T-helper 2 cell treated with Interferon-gamma antibody and Interleukin-4, amounts not matched to agents 5 μg/mL and 100 μg/mL, for 36 hours (primary cell): Measurements from ENCODE around the gene PIK3CB.

ENCODE experiments used
- DNase-seq: peaks from one replicate; pipeline ENCODE4 v3.0.0; 2021; ENCODE audit warnings: low spot score
- H3K27ac Mint-ChIP-seq: one replicate; pipeline ENCODE4 v1.8.0; 2021; ENCODE audit warnings: mild to moderate bottlenecking, mixed read lengths
- H3K27me3 Mint-ChIP-seq: one replicate; pipeline ENCODE4 v1.8.0; 2021; ENCODE audit warnings: low read depth, mixed read lengths
- H3K36me3 Mint-ChIP-seq: one replicate; pipeline ENCODE4 v1.8.0; 2021; ENCODE audit warnings: low read depth, mixed read lengths
- H3K4me1 Mint-ChIP-seq: one replicate; pipeline ENCODE4 v1.8.0; 2021; ENCODE audit warnings: low read depth, mixed read lengths
- H3K4me3 Mint-ChIP-seq: one replicate; pipeline ENCODE4 v1.8.0; 2022; ENCODE audit warnings: mild to moderate bottlenecking, moderate library complexity, mixed read lengths
- H3K9me3 Mint-ChIP-seq: one replicate; pipeline ENCODE4 v1.8.0; 2021; ENCODE audit warnings: mixed read lengths

The PIK3CB gene

DNA sequence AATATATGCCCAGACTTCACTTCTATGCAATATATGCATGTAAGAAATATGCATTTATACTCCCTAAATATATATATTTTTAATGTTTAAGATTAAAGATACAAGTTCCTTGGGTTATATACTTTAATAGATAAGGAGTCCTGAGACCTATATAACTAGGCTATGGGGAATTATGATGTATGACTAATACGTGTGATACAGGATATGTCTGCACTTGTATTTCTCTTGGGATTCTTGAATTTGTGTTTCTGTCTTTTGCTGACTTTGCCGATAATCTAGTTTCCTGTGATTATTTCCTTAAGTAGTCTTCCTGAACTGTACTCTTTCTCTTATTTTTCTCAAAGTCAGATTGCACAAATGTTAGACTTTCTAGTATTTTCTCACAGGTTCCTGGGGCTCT is 109.6 kb downstream of the PIK3CB start:
- Mint-ChIP-seq H3K36me3 (peaks cover 4% of the 10 kb centered on the region), H3K27me3 (no peaks in the 10 kb centered on the region), H3K9me3 (no peaks in the 10 kb centered on the region), H3K4me1 (peaks cover 10% of the 10 kb centered on the region), H3K27ac (no peak overlapping the region), H3K4me3 (no peak overlapping the region)
- no peak for DNase-seq

DNA sequence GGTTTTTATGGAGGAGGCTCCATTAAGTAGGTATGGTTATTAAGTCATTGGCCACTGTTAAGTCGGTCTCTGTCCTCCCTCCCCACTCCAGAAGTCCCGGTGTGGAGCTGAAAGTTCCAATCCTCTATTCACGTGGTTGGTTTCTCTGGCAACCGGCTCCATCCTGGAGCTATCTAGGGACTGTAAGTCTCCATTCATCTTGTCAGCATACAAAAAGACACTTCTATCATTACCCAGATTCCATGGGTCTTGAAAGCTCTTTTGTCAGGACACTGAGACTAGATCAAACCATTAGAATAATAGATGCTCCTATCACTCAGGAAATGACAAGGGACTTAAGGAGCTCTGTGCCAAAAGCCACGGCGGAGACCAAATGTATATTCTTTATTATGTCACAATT is 110.3 kb downstream of the PIK3CB start:
- no peak overlapping the region for H3K4me3 Mint-ChIP-seq
- H3K27ac Mint-ChIP-seq: no peak overlapping the region
- peaks cover 10% of the 10 kb centered on the region for H3K4me1 Mint-ChIP-seq
- peaks cover 8% of the 10 kb centered on the region for H3K36me3 Mint-ChIP-seq
- no peaks in the 10 kb centered on the region for H3K27me3 Mint-ChIP-seq
- no peak for DNase-seq
- no peaks in the 10 kb centered on the region for H3K9me3 Mint-ChIP-seq

DNA sequence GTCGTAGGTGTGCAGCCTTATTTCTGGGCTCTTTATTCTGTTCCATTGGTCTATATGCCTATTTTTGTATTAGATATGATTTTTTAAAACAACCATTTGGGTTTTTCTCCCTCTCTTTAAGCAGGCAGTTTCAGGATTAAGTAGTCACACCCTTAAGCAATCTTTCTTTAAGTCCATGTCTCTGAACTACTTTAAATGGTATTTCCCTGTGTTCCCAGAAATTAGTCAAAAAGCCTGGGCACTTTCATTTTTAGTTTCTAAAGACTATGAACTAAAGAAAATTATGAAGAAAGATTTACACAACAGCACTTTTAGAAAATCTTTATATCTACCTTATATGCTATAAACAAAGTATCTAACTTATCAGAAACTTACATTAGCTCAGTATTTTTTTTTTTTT is 115.9 kb downstream of the PIK3CB start:
- Mint-ChIP-seq H3K9me3 (no peaks in the 10 kb centered on the region), H3K27ac (no peak overlapping the region), H3K4me1 (peaks cover 5% of the 10 kb centered on the region), H3K4me3 (no peak overlapping the region), H3K36me3 (peaks cover 16% of the 10 kb centered on the region), H3K27me3 (no peaks in the 10 kb centered on the region)
- DNase-seq: no peak

DNA sequence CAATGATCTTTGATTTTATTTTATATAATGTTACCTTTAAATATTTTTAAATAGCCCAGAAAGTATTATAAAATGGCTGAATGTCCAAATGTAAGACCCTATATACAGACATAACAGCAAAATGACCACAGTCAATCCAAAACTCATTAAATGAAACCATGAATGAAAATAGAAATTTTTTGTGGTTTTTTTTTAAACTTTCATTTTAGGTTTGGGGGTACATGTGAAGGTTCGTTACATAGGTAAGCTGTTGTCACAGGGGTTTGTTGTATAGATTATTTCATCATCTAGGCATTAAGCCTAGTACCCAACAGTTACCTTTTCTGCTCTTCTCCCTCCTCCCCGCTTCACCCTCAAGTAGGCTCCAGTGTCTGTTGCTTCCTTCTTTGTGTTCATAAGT is 117.4 kb downstream of the PIK3CB start:
- Mint-ChIP-seq H3K36me3 (peaks cover 18% of the 10 kb centered on the region), H3K9me3 (no peaks in the 10 kb centered on the region), H3K4me3 (no peak overlapping the region), H3K27ac (no peak overlapping the region), H3K4me1 (peaks cover 5% of the 10 kb centered on the region), H3K27me3 (no peaks in the 10 kb centered on the region)
- no peak for DNase-seq

DNA sequence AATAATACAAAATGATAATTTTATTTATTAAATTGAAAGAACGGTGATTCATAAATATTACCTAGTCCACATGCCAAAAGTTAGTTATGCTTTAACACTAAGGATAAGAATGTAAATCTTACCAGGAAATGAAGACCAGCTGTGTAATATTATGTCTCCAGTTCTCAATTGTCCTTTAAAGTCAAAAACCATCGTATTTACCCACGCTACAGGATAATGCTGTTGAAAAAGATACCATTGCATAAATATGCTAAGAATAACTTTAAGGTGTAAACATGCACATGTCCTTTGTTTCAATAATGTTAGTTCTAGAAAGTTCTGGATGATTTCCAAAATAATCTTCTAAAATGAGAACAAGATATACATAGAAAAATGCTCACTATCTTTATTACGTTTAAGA is 122.6 kb downstream of the PIK3CB start:
- peaks cover 6% of the 10 kb centered on the region for H3K36me3 Mint-ChIP-seq
- H3K4me3 Mint-ChIP-seq: no peak overlapping the region
- no peaks in the 10 kb centered on the region for H3K9me3 Mint-ChIP-seq
- no peak for DNase-seq
- H3K4me1 Mint-ChIP-seq: no peaks in the 10 kb centered on the region
- H3K27ac Mint-ChIP-seq: no peak overlapping the region
- H3K27me3 Mint-ChIP-seq: no peaks in the 10 kb centered on the region

DNA sequence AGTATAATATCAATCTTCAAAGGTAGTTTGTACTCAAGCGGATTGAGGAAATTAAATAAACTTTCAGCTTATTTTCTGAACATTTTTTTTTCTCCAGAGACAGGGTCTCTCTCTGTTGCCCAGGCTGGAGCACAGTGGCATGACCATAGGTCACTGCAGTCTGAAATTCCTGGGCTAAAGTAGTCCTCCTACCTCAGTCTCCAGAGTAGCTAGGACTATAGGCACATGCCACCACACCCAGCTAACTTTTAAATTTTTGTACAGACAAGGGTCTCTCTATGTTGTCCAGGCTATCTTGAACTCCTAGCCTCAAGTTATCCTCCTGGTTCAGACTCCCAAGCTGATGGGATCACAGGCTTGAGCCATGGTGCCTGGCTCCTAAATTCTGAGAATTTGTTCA is 129.1 kb downstream of the PIK3CB start:
- H3K27me3 Mint-ChIP-seq: no peaks in the 10 kb centered on the region
- H3K4me3 Mint-ChIP-seq: no peak overlapping the region
- peaks cover 4% of the 10 kb centered on the region for H3K36me3 Mint-ChIP-seq
- H3K27ac Mint-ChIP-seq: no peak overlapping the region
- H3K4me1 Mint-ChIP-seq: no peaks in the 10 kb centered on the region
- no peaks in the 10 kb centered on the region for H3K9me3 Mint-ChIP-seq
- no peak for DNase-seq

DNA sequence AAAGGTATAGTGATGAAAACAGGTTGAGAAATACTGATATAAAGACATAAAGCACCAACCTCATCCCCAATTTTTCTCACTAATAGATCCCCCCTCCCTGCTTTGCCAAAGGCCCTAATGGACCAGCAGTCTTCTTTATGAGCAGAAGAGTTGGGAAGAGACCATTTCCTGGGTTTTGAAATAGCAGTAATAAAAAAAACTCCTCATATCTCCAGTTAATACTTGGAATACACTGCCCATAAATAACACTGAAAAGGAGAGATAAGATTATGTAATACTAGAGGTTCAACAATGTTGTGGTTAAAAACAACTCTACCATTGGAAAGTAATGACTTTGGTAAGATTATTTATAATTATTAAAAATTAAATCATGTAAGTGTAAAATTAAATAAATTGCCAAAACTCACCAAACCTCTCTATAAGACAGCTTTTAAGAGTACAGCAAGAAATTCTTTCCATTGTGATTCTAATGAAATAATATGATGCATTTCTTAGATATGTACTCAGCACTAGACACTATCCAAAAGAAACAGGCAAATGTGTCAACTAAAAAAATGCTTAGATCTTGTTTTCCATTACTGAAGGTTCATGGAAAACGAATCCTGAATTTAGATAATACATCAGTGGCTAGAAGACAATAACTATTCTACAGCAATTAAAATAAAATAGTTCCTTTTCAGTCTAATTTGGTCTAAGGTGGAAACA is 137.9 kb downstream of the PIK3CB start:
- H3K9me3 Mint-ChIP-seq: no peaks in the 10 kb centered on the region
- H3K27ac Mint-ChIP-seq: no peak overlapping the region
- peaks cover 2% of the 10 kb centered on the region for H3K36me3 Mint-ChIP-seq
- no peak overlapping the region for H3K4me3 Mint-ChIP-seq
- DNase-seq: no peak
- no peaks in the 10 kb centered on the region for H3K4me1 Mint-ChIP-seq
- H3K27me3 Mint-ChIP-seq: no peaks in the 10 kb centered on the region

DNA sequence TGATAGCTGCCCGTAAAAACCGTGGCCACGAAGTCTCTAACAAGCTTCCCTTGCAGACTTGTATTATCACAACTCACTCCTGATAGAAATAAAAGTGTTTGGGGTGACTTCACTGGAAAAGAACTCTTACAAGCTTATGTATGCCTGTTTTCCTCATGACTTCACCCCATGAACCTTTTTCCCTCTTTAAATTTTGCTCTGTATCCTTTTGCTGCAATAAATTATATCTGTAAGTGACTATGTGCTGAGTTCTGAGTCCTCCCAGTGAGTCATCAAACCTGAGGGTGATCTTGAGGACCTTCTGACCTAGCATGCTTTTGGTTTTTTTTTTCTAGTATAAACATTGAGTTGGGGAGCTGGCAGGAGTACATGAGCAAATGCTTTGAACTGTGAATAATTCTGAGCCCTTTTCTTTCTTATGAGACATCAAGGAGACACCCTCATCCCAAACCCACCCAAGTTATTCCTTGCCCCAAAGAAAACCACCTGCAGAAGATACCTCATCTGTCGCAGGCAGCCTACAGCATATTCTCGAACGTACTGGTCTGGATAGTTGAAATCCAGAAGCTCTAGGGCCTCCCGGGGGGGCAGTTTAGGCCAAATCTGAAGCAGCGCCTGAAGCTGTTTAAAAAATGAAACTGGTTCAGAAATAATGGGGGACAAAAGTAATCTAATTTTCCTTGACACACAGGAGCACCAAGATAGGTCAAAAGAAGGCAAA is 140.3 kb downstream of the PIK3CB start:
- DNase-seq: no peak
- Mint-ChIP-seq H3K9me3 (no peaks in the 10 kb centered on the region), H3K36me3 (no peaks in the 10 kb centered on the region), H3K27ac (no peak overlapping the region), H3K27me3 (no peaks in the 10 kb centered on the region), H3K4me1 (no peaks in the 10 kb centered on the region), H3K4me3 (no peak overlapping the region)

DNA sequence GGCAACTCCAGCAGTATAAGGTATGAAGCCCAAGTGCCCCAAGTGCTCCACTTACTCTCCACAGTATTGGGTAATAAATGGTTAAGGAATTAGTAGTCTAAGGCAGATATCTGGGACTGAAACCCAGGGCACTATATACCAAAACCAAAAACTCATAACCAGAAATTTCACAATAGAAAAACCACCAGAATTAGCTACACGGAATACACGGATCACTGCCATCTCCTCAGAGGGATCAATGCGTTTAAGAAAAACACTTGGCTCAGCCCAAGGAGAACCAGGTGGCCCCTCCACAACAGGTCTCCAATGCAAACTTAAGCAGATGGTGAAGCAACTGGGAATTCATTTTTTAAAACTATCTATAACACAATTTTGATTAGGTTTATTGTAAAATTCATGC is 142.6 kb downstream of the PIK3CB start:
- Mint-ChIP-seq H3K27me3 (no peaks in the 10 kb centered on the region), H3K4me1 (peaks cover 7% of the 10 kb centered on the region), H3K4me3 (no peak overlapping the region), H3K9me3 (no peaks in the 10 kb centered on the region), H3K36me3 (peaks cover 3% of the 10 kb centered on the region), H3K27ac (no peak overlapping the region)
- no peak for DNase-seq

DNA sequence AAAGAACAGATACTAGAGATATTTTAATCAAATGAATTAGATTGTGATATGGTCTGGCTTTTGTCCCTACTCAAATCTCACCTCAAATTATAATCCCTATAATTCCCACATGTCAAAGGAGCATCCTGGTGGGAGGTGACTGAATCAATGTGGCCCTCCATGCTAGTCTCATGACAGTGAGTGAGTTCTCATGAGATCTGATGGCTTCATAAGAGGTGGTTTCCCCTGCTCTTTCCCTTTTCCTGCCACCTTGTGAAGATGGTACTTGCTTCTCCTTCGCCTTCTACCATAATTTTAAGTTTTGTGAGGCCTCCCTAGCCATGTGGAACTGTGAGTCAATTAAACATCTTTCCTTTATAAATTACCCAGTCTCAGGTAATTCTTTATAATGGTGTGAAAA is 143.4 kb downstream of the PIK3CB start:
- H3K4me1 Mint-ChIP-seq: peaks cover 14% of the 10 kb centered on the region
- DNase-seq: no peak
- H3K27ac Mint-ChIP-seq: no peak overlapping the region
- H3K4me3 Mint-ChIP-seq: no peak overlapping the region
- H3K9me3 Mint-ChIP-seq: no peaks in the 10 kb centered on the region
- H3K36me3 Mint-ChIP-seq: peaks cover 6% of the 10 kb centered on the region
- no peaks in the 10 kb centered on the region for H3K27me3 Mint-ChIP-seq

DNA sequence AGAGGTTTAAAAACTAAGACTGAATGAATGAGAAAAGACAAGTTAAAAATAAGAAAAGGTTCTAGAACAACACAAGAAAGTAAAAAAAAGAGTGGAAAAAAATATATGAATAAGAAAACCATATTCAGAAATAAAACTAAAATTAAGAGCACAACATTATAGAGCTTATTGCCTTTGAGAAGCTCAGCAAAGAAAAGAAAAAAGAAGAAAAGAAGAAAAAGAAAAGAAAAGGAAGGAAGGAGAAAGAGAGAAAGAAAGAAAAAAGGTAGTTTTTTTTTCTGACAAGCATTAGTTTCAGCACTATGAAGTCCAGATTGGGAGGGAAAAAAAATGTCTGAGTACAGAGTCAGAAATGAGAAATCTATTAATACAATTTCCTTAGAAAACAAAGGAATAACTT is 144.7 kb downstream of the PIK3CB start:
- no peaks in the 10 kb centered on the region for H3K27me3 Mint-ChIP-seq
- no peak overlapping the region for H3K27ac Mint-ChIP-seq
- H3K36me3 Mint-ChIP-seq: peaks cover 6% of the 10 kb centered on the region
- no peaks in the 10 kb centered on the region for H3K9me3 Mint-ChIP-seq
- DNase-seq: no peak
- peaks cover 14% of the 10 kb centered on the region for H3K4me1 Mint-ChIP-seq
- H3K4me3 Mint-ChIP-seq: no peak overlapping the region

DNA sequence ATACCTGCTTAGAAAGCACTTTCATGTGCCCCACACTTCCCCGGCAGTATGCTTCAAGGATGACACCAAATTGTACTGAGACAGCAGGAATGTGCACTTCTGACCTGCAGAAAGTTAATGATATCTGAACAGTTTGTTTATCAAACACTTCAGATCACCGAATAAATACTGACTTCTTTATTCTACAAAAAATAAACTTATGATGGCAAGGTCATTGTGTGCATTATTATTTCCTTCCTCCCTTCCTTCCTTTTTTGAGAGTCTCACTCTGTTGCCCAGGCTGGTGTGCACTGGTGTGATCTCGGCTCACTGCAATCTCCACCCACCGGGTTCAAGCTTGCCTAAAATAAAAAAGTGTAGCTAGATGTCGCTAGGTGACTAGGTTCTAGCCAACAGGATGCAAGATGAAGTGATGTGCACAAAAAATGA is 145.8 kb downstream of the PIK3CB start:
- Mint-ChIP-seq H3K4me1 (peaks cover 14% of the 10 kb centered on the region), H3K36me3 (peaks cover 6% of the 10 kb centered on the region), H3K4me3 (no peak overlapping the region), H3K27ac (no peak overlapping the region), H3K27me3 (no peaks in the 10 kb centered on the region), H3K9me3 (no peaks in the 10 kb centered on the region)
- no peak for DNase-seq

DNA sequence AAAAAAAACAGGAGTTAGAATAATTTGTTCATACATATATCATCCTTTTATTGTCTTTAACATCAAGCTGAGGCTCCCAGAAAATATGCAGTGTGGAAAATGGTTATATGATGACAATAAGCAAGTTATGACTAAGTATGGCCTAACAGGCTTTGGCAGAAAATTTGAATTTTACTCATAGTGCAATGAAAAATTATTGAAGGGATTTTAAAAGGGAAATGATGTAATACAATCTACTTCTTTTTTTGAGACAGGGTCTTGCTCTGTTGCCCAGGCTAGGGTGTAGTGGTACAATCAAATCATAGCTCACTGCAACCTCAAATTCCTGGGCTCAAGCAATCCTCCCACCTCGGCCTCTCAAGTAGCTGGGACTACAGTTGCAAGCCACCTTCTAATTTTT is 147.5 kb downstream of the PIK3CB start:
- no peak overlapping the region for H3K4me3 Mint-ChIP-seq
- H3K36me3 Mint-ChIP-seq: peaks cover 8% of the 10 kb centered on the region
- no peak for DNase-seq
- no peaks in the 10 kb centered on the region for H3K27me3 Mint-ChIP-seq
- H3K27ac Mint-ChIP-seq: peak overlapping the region; percentile 34
- no peaks in the 10 kb centered on the region for H3K9me3 Mint-ChIP-seq
- H3K4me1 Mint-ChIP-seq: peaks cover 14% of the 10 kb centered on the region

DNA sequence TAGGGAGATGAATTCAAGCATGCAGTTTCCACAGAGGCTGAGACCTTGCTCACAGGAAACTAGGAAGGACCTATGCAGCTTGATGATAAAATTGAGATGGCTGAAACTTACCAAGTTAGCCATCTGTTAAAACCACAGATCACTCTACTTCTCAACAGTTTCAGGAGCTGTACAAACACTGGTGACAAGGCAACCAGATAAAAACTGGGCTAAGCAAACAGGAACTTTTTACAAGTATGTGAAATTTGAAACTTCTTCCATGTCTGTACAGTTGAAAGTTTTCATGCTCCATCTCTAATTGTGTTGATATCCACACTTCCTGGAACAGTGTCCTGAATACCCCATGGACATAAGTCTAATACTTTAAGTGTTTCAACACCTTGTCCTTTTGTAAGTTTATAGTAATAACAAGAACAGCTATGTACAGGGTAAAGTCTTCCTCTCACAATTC is 147.9 kb downstream of the PIK3CB start:
- H3K27ac Mint-ChIP-seq: peak overlapping the region; percentile 34
- peaks cover 14% of the 10 kb centered on the region for H3K4me1 Mint-ChIP-seq
- peaks cover 8% of the 10 kb centered on the region for H3K36me3 Mint-ChIP-seq
- H3K4me3 Mint-ChIP-seq: no peak overlapping the region
- H3K9me3 Mint-ChIP-seq: no peaks in the 10 kb centered on the region
- no peak for DNase-seq
- no peaks in the 10 kb centered on the region for H3K27me3 Mint-ChIP-seq
